Thoracic aorta (tissue), 2 donors: ENCODE results near the gene EFR3B. TPM values are rescaled to one million over a fixed set of nuclear protein-coding genes. Genes with fewer than 3 reads are reported as not detected.
A peak's percentile ranks its signal among the peaks of the same experiment; 100 is the strongest.

ENCODE experiments used
- ATAC-seq: fragments of 150-250 bp; one replicate; pipeline ENCODE4 v1.8.0; 2017; ENCODE audit warnings: low read depth; ENCODE audit not compliant: insufficient number of reproducible peaks, low FRiP score
- DNase-seq: peaks from one replicate; pipeline ENCODE4 v3.0.0-alpha.2; 2020; ENCODE audit warnings: low spot score
- H3K27ac ChIP-seq, 2 donors: fragments of 200-600 bp; sonication (generic); 1 replicate in 1 of 2; 2 replicates in 1 of 2; pipeline ENCODE4 v1.5.1; 2016; ENCODE audit warnings: mild to moderate bottlenecking in 2 of 2, moderate library complexity in 2 of 2
- H3K27me3 ChIP-seq: fragments of 200-600 bp; sonication (generic); replicated peaks from 2 replicates; pipeline ENCODE4 v1.6.0; 2016; ENCODE audit warnings: mild to moderate bottlenecking; ENCODE audit not compliant: insufficient read depth
- H3K36me3 ChIP-seq: fragments of 200-600 bp; sonication (generic); one replicate; pipeline ENCODE4 v1.5.1; 2016
- H3K4me1 ChIP-seq, 2 donors: fragments of 200-600 bp; sonication (generic); 1 replicate in 1 of 2; 2 replicates in 1 of 2; pipeline versions ENCODE4 v1.5.1 to v1.6.0; 2016; ENCODE audit warnings: low read depth in 2 of 2, mild to moderate bottlenecking in 1 of 2; ENCODE audit not compliant: control insufficient read depth in 1 of 2
- H3K4me3 ChIP-seq: fragments of 200-600 bp; sonication (generic); 2 replicates; pipeline ENCODE4 v1.5.1; 2016; ENCODE audit warnings: mild to moderate bottlenecking
- H3K9me3 ChIP-seq: fragments of 200-600 bp; sonication (generic); 2 replicates; pipeline ENCODE4 v1.5.1; 2016
- total RNA-seq, 2 donors: library from RNA; depleted of rRNA; stranded (reverse); fragments of >200 nt; gene quantifications; one replicate each; pipeline versions ENCODE4 v1.1.0 to v1.2.3, GENCODE V29; 2016
- TF ChIP-seq, protein P1 (sequence below): fragments of 200-600 bp; sonication (generic); IDR thresholded peaks from one replicate; pipeline ENCODE4 v1.5.1; 2019; ENCODE audit warnings: antibody characterized with exemption

EFR3B gene
- total RNA-seq, 2 donors from 2014 or later: 0.81 to 1.4 TPM

- H3K27me3 ChIP-seq: no peaks in the 10 kb centered on the region
- DNase-seq: no peak
- no peak overlapping the region for H3K27ac ChIP-seq
- no peaks in the 10 kb centered on the region for H3K9me3 ChIP-seq
- TF ChIP-seq, protein P1, sequence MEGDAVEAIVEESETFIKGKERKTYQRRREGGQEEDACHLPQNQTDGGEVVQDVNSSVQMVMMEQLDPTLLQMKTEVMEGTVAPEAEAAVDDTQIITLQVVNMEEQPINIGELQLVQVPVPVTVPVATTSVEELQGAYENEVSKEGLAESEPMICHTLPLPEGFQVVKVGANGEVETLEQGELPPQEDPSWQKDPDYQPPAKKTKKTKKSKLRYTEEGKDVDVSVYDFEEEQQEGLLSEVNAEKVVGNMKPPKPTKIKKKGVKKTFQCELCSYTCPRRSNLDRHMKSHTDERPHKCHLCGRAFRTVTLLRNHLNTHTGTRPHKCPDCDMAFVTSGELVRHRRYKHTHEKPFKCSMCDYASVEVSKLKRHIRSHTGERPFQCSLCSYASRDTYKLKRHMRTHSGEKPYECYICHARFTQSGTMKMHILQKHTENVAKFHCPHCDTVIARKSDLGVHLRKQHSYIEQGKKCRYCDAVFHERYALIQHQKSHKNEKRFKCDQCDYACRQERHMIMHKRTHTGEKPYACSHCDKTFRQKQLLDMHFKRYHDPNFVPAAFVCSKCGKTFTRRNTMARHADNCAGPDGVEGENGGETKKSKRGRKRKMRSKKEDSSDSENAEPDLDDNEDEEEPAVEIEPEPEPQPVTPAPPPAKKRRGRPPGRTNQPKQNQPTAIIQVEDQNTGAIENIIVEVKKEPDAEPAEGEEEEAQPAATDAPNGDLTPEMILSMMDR: no peak
- H3K4me3 ChIP-seq: no peak overlapping the region
- H3K4me1 ChIP-seq: no peaks in the 10 kb centered on the region
- no peaks in the 10 kb centered on the region for H3K36me3 ChIP-seq
- no peak for ATAC-seq
Observed at GRCh38 chr2:25035537-25036220, 6.2 kb upstream of the EFR3B start.

- no peaks in the 10 kb centered on the region for H3K9me3 ChIP-seq
- H3K4me1 ChIP-seq: peaks cover 0 to under 1% of the 10 kb centered on the region in 2 donors
- no peak overlapping the region for H3K4me3 ChIP-seq
- DNase-seq (no peak), ATAC-seq (no peak)
- H3K36me3 ChIP-seq: no peaks in the 10 kb centered on the region
- TF ChIP-seq, protein P1: no peak
- no peak overlapping the region for H3K27ac ChIP-seq
- no peaks in the 10 kb centered on the region for H3K27me3 ChIP-seq
Observed at GRCh38 chr2:25036221-25036559, 5.7 kb upstream of the EFR3B start.

DNA sequence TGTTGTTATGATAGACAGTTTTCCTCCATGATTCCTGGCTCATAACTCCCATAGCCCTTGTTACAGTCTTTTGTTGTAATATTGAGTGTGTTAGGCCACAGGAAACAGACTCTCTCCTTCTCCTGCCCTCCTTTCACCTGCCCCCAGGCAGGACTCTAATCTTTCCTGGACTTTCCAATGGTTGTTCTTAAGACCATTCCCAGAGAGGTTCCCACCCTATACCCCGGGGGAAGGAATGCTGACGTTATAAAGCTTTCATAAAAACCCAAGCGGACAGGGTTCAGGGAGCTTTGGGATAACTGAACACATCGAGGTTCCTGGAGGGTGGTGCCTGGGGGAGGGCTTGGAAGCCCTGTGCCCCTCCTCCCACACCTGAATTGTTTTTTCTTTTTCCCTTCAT, 2.8 kb upstream of the EFR3B start:
- no peak overlapping the region for H3K4me3 ChIP-seq
- H3K9me3 ChIP-seq: no peaks in the 10 kb centered on the region
- no peak overlapping the region for H3K27ac ChIP-seq
- H3K36me3 ChIP-seq: no peaks in the 10 kb centered on the region
- TF ChIP-seq, protein P1: no peak
- no peak for DNase-seq
- H3K4me1 ChIP-seq: peaks cover 4 to 17% of the 10 kb centered on the region in 2 donors
- ATAC-seq: no peak
- H3K27me3 ChIP-seq: no peaks in the 10 kb centered on the region

DNA sequence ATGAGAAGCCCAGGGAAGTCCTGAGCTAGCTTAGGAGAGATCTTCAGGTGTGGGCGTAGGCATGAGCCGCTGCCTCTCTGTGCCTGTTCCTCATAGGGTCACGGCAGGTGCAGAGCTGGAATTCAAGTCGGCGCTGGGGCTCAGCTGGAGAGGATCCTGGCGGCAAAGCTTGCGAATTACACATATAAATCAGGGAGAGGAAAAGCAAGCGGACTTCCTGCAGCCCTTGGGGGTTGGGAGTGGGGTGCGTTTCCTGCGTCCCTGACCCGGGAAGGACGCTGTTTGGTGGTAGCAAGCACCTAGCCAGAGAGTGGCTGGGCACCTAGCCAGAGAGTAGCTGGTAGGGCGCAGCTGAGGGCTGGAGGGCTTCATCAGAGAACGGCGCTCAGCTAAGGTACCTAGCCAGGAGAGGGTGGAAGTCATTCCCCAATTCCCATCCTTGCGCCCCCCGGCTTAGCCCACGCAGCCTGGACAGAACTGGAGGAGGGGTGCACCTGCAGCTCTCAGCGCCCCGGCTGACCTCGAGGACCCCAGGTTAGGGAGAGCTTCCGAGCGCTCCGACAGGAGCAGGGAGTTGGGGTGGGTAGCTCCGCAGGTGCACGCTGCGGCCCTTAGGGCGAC, 459 bp upstream of the EFR3B start:
- Histone ChIP-seq H3K36me3 (no peaks in the 10 kb centered on the region), H3K9me3 (no peaks in the 10 kb centered on the region), H3K4me3 (peak overlapping the region; percentile 86), H3K27me3 (no peaks in the 10 kb centered on the region), H3K27ac (peak overlapping the region in 1 of 2 donors; percentile 45), H3K4me1 (peaks cover 4 to 17% of the 10 kb centered on the region in 2 donors)
- peak; percentile 33 for ATAC-seq
- DNase-seq: no peak
- TF ChIP-seq, protein P1: peak; percentile 36

- Histone ChIP-seq H3K27ac (peak overlapping the region; percentile 71 to 78), H3K9me3 (no peaks in the 10 kb centered on the region), H3K4me3 (peak overlapping the region; percentile 86), H3K4me1 (peaks cover 4 to 17% of the 10 kb centered on the region in 2 donors), H3K27me3 (no peaks in the 10 kb centered on the region), H3K36me3 (no peaks in the 10 kb centered on the region)
- ATAC-seq (no peak), DNase-seq (no peak)
- TF ChIP-seq, protein P1: no peak
Observed at GRCh38 chr2:25042321-25043240, 705 bp downstream of the EFR3B start.
